SK-N-SH (cell line): ENCODE results near the gene ADCY9. TPM values are rescaled to one million over a fixed set of nuclear protein-coding genes. Genes with fewer than 3 reads are reported as not detected.

Experiments used
- CTCF ChIA-PET: fragments of 300-600, 350-600 bp; formaldehyde crosslinking; extraction: SDS; loops from one replicate; lab custom pipeline; 2021; lab: Yijun Ruan, JAX
- POLR2A ChIA-PET: fragments of 350-600 bp; sonication (Branson Sonifier 250); formaldehyde crosslinking; extraction: SDS; loops from one replicate; lab custom pipeline; 2020; ENCODE audit warnings: antibody characterized with exemption, inconsistent platforms; lab: Yijun Ruan, JAX
- DNase-seq: peaks from one replicate; pipeline ENCODE4 v3.0.0; 2012
- H2AFZ ChIP-seq: fragments of 200-600 bp; sonication (generic); 2 replicates; pipeline ENCODE4 v1.8.1; 2016; ENCODE audit warnings: antibody characterized with exemption, mild to moderate bottlenecking, low read depth
- H3F3A ChIP-seq: fragments of 200-600 bp; sonication (generic); replicated peaks from 2 replicates; pipeline ENCODE3; 2016; ENCODE audit warnings: antibody characterized with exemption, mild to moderate bottlenecking; ENCODE audit not compliant: insufficient read depth
- H3K27ac ChIP-seq, 2 experiments: fragments of 200-500 bp in 1 of 2; fragments of 200-600 bp in 1 of 2; sonication (Bioruptor generic) in 1 of 2; sonication (generic), shearing (Covaris generic) in 1 of 2; 2 replicates each; pipeline versions ENCODE4 v1.5.1 to v1.6.1; 2014 to 2016; ENCODE audit warnings: low read depth in 2 of 2, inconsistent platforms in 1 of 2, low read length in 1 of 2, mild to moderate bottlenecking in 1 of 2, mixed read lengths in 1 of 2
- H3K27me3 ChIP-seq: fragments of 200-600 bp; sonication (generic), shearing (Covaris generic); 2 replicates; pipeline ENCODE4 v1.6.1; 2016; ENCODE audit warnings: mixed run types; ENCODE audit not compliant: insufficient read depth
- H3K36me3 ChIP-seq, 2 experiments: fragments of 200-500 bp in 1 of 2; fragments of 200-600 bp in 1 of 2; sonication (Bioruptor generic) in 1 of 2; sonication (generic) in 1 of 2; replicated peaks in 1 of 2; 2 replicates each; pipeline versions ENCODE3 to v1.5.1; 2014 to 2016; ENCODE audit warnings: low read length in 1 of 2, mild to moderate bottlenecking in 1 of 2; ENCODE audit not compliant: insufficient read depth in 2 of 2, control insufficient read depth in 1 of 2
- H3K4me1 ChIP-seq, 2 experiments: fragments of 200-500 bp in 1 of 2; fragments of 200-600 bp in 1 of 2; sonication (Bioruptor generic) in 1 of 2; sonication (generic), shearing (Covaris generic) in 1 of 2; 2 replicates each; pipeline versions ENCODE4 v1.5.1 to v1.6.1; 2014 to 2016; ENCODE audit warnings: low read depth in 1 of 2, low read length in 1 of 2, mixed run types in 1 of 2; ENCODE audit not compliant: insufficient read depth in 2 of 2, control insufficient read depth in 1 of 2
- H3K4me2 ChIP-seq: fragments of 200-600 bp; sonication (generic), shearing (Covaris generic); 2 replicates; pipeline ENCODE4 v1.6.1; 2017; ENCODE audit warnings: mixed run types
- H3K4me3 ChIP-seq, 2 experiments: fragments of 200-500 bp in 1 of 2; fragments of 200-600 bp in 1 of 2; sonication (Bioruptor generic) in 1 of 2; sonication (generic), shearing (Covaris generic) in 1 of 2; 2 replicates each; pipeline versions ENCODE4 v1.5.1 to v1.8.1; 2014 to 2016; ENCODE audit warnings: low read depth in 2 of 2, inconsistent platforms in 1 of 2, low read length in 1 of 2, mild to moderate bottlenecking in 1 of 2, mixed read lengths in 1 of 2, moderate library complexity in 1 of 2
- H3K79me2 ChIP-seq: fragments of 200-600 bp; sonication (generic); 2 replicates; pipeline ENCODE4 v1.8.1; 2017; ENCODE audit warnings: mild to moderate bottlenecking; ENCODE audit not compliant: insufficient read depth
- H3K9ac ChIP-seq: fragments of 200-600 bp; sonication (generic); 2 replicates; pipeline ENCODE4 v1.6.1; 2017; ENCODE audit warnings: mixed run types
- H3K9me2 ChIP-seq: fragments of 200-600 bp; sonication (generic); 2 replicates; pipeline ENCODE4 v1.6.1; 2017; ENCODE audit warnings: mixed run types
- H3K9me3 ChIP-seq: fragments of 200-600 bp; sonication (generic); 2 replicates; pipeline ENCODE4 v1.6.1; 2017; ENCODE audit warnings: mixed run types, mild to moderate bottlenecking, moderate library complexity
- H4K20me1 ChIP-seq: fragments of 200-600 bp; sonication (generic); 2 replicates; pipeline ENCODE4 v1.6.1; 2017; ENCODE audit warnings: mild to moderate bottlenecking, mixed run types; ENCODE audit not compliant: insufficient read depth
- CHD2 ChIP-seq: fragments of 150-350 bp; IDR thresholded peaks from 2 replicates; pipeline ENCODE4 v1.6.1; 2018; ENCODE audit warnings: low read length; ENCODE audit not compliant: partially characterized antibody
- ELF1 ChIP-seq: IDR thresholded peaks from 2 replicates; pipeline ENCODE4 v1.4.0; 2012
- GATA2 ChIP-seq: sonication (generic); formaldehyde crosslinking; IDR thresholded peaks from 2 replicates; pipeline ENCODE4 v1.5.0; 2020; ENCODE audit warnings: mild to moderate bottlenecking, missing genetic modification reagents
- JUND ChIP-seq: IDR thresholded peaks from 2 replicates; pipeline ENCODE4 v1.4.0; 2012
- RAD21 ChIP-seq: IDR thresholded peaks from 2 replicates; pipeline ENCODE4 v1.6.1; 2012; ENCODE audit warnings: mild to moderate bottlenecking, low read length
- RFX5 ChIP-seq: IDR thresholded peaks from 2 replicates; pipeline ENCODE4 v1.6.1; 2012; ENCODE audit warnings: mild to moderate bottlenecking, improper control_type of control experiment, low read length
- RXRA ChIP-seq: IDR thresholded peaks from 2 replicates; pipeline ENCODE4 v1.4.0; 2012; ENCODE audit warnings: low read depth, mild to moderate bottlenecking, borderline replicate concordance
- SIN3A ChIP-seq: IDR thresholded peaks from 2 replicates; pipeline ENCODE4 v1.6.1; 2012; ENCODE audit warnings: low read depth, mild to moderate bottlenecking, low read length, moderate library complexity, borderline replicate concordance
- YY1 ChIP-seq: IDR thresholded peaks from 2 replicates; pipeline ENCODE4 v1.4.0; 2012; ENCODE audit warnings: low read depth, mild to moderate bottlenecking
- WGBS: methylation state at CpG from one replicate; pipeline ENCODE4 v1.1.6; 2017; ENCODE audit warnings: low lambda C conversion rate; 5-methylcytosine and 5-hydroxymethylcytosine counted together
- polyA plus RNA-seq, 3 experiments: library from polyadenylated mRNA; depleted of rRNA; stranded (reverse); fragments of >200 nt; gene quantifications; 2 replicates each; pipeline ENCODE4 v1.2.3, GENCODE V29; 2012
- TF ChIP-seq, protein P1 (sequence below): IDR thresholded peaks from 2 replicates; pipeline ENCODE4 v1.4.0; 2012; ENCODE audit warnings: low read depth, borderline replicate concordance
- TF ChIP-seq, protein P2 (sequence below): IDR thresholded peaks from 2 replicates; pipeline ENCODE4 v1.6.1; 2012; ENCODE audit warnings: mild to moderate bottlenecking, low read depth, low read length, moderate library complexity
- TF ChIP-seq, protein P3 (sequence below): fragments of 150-350 bp; IDR thresholded peaks from 2 replicates; pipeline ENCODE4 v1.6.1; 2017; ENCODE audit warnings: antibody characterized with exemption, low read length, low read depth, borderline replicate concordance
- TF ChIP-seq, protein P4 (sequence below): fragments of 150-350 bp; IDR thresholded peaks from 2 replicates; pipeline ENCODE4 v1.6.1; 2016; ENCODE audit warnings: mild to moderate bottlenecking, low read depth, low read length

Gene ADCY9
- polyA plus RNA-seq, 1 of the 3 experiments (the other 2 are of a cell fraction), result 5.2 TPM

DNA sequence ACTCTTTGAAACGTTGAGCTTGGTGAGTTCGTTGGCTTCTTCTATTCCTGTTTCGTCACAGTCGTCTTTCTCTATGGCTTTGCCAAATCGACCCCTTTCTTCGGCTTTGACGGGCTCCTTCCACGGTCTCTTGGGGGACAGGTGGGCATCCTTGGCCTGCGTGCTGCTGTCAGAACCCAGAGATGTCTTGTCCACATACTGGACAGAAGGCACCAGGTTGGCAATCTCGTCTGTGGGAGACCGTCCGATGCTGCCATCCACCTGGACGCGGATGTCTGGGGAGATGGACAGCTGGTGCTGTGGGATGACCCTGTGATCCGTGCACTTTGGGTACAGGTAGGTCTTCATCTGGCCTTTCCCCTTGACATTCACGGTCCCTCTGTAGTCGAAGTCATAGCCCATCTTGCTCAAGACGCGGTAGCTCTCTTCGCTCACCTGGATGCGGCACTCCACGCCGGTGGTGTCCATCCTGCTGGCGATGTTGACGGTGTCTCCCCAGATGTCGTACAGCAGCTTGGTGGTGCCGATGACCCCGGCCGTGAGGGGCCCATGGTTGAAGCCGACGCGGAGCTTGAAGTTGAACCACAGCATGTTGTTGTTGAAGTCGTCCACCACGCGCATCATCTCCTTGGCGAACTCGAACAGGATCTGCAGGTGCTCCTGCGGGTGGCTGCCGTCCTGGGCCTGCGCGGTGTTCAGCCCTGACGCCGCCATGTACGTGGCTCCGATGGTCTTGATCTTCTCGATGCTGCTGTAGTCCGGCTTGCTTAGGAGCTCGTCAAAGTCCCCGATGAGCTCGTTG is 150.3 kb downstream of the ADCY9 start:
- Histone ChIP-seq H3K9ac (no peak overlapping the region), H3K4me3 (no peak overlapping the region), H3K4me1 (no peaks in the 10 kb centered on the region; a peak in 1 of 4 replicates), H3K79me2 (no peaks in the 10 kb centered on the region), H3K36me3 (no peaks in the 10 kb centered on the region), H2AFZ (no peak overlapping the region), H3K9me3 (no peaks in the 10 kb centered on the region), H3K4me2 (no peak overlapping the region), H3K27ac (no peak overlapping the region), H3F3A (no peaks in the 10 kb centered on the region), H3K27me3 (no peaks in the 10 kb centered on the region), H3K9me2 (no peaks in the 10 kb centered on the region), H4K20me1 (no peaks in the 10 kb centered on the region)
- CTCF ChIA-PET, result interaction anchor here (2.4 to 2.6 kb wide), 2 partner anchors 17 to 27 kb away, joined by 8 to 13 read pairs; no protein-coding TSS in a partner anchor
- TF ChIP-seq, protein P1, sequence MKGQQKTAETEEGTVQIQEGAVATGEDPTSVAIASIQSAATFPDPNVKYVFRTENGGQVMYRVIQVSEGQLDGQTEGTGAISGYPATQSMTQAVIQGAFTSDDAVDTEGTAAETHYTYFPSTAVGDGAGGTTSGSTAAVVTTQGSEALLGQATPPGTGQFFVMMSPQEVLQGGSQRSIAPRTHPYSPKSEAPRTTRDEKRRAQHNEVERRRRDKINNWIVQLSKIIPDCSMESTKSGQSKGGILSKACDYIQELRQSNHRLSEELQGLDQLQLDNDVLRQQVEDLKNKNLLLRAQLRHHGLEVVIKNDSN, result no peak
- TF ChIP-seq, protein P2, sequence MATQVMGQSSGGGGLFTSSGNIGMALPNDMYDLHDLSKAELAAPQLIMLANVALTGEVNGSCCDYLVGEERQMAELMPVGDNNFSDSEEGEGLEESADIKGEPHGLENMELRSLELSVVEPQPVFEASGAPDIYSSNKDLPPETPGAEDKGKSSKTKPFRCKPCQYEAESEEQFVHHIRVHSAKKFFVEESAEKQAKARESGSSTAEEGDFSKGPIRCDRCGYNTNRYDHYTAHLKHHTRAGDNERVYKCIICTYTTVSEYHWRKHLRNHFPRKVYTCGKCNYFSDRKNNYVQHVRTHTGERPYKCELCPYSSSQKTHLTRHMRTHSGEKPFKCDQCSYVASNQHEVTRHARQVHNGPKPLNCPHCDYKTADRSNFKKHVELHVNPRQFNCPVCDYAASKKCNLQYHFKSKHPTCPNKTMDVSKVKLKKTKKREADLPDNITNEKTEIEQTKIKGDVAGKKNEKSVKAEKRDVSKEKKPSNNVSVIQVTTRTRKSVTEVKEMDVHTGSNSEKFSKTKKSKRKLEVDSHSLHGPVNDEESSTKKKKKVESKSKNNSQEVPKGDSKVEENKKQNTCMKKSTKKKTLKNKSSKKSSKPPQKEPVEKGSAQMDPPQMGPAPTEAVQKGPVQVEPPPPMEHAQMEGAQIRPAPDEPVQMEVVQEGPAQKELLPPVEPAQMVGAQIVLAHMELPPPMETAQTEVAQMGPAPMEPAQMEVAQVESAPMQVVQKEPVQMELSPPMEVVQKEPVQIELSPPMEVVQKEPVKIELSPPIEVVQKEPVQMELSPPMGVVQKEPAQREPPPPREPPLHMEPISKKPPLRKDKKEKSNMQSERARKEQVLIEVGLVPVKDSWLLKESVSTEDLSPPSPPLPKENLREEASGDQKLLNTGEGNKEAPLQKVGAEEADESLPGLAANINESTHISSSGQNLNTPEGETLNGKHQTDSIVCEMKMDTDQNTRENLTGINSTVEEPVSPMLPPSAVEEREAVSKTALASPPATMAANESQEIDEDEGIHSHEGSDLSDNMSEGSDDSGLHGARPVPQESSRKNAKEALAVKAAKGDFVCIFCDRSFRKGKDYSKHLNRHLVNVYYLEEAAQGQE, result no peak
- TF ChIP-seq ELF1, result no peak
- TF ChIP-seq YY1, result no peak
- no peak for TF ChIP-seq CHD2
- TF ChIP-seq SIN3A, result no peak
- TF ChIP-seq JUND, result no peak
- TF ChIP-seq RXRA, result no peak
- TF ChIP-seq, protein P3, sequence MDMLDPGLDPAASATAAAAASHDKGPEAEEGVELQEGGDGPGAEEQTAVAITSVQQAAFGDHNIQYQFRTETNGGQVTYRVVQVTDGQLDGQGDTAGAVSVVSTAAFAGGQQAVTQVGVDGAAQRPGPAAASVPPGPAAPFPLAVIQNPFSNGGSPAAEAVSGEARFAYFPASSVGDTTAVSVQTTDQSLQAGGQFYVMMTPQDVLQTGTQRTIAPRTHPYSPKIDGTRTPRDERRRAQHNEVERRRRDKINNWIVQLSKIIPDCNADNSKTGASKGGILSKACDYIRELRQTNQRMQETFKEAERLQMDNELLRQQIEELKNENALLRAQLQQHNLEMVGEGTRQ, result no peak
- no peak for TF ChIP-seq RAD21
- TF ChIP-seq RFX5, result no peak
- no peak for TF ChIP-seq GATA2
- TF ChIP-seq, protein P4, sequence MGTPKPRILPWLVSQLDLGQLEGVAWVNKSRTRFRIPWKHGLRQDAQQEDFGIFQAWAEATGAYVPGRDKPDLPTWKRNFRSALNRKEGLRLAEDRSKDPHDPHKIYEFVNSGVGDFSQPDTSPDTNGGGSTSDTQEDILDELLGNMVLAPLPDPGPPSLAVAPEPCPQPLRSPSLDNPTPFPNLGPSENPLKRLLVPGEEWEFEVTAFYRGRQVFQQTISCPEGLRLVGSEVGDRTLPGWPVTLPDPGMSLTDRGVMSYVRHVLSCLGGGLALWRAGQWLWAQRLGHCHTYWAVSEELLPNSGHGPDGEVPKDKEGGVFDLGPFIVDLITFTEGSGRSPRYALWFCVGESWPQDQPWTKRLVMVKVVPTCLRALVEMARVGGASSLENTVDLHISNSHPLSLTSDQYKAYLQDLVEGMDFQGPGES, result no peak
- 95% methylated on average over 42 of the region's 50 CpGs for WGBS
- POLR2A ChIA-PET, result no interaction called here
- no peak for DNase-seq
